Stimulated activated CD4-positive, alpha-beta T cell treated with anti-CD3 and anti-CD28 coated beads, Interleukin-15, amount 100 ng/mL, for 1 hour (primary cell): ENCODE results near the gene MYO7A.

Experiments used
- DNase-seq, 2 donors: peaks; one replicate each; pipeline ENCODE4 v3.0.0-alpha.2; 2020; ENCODE audit warnings: low read depth in 1 of 2, low spot score in 1 of 2

MYO7A gene

GRCh38 chr11:77199137-77199745, 71.2 kb downstream of the MYO7A start:
- DNase-seq = no peak

DNA sequence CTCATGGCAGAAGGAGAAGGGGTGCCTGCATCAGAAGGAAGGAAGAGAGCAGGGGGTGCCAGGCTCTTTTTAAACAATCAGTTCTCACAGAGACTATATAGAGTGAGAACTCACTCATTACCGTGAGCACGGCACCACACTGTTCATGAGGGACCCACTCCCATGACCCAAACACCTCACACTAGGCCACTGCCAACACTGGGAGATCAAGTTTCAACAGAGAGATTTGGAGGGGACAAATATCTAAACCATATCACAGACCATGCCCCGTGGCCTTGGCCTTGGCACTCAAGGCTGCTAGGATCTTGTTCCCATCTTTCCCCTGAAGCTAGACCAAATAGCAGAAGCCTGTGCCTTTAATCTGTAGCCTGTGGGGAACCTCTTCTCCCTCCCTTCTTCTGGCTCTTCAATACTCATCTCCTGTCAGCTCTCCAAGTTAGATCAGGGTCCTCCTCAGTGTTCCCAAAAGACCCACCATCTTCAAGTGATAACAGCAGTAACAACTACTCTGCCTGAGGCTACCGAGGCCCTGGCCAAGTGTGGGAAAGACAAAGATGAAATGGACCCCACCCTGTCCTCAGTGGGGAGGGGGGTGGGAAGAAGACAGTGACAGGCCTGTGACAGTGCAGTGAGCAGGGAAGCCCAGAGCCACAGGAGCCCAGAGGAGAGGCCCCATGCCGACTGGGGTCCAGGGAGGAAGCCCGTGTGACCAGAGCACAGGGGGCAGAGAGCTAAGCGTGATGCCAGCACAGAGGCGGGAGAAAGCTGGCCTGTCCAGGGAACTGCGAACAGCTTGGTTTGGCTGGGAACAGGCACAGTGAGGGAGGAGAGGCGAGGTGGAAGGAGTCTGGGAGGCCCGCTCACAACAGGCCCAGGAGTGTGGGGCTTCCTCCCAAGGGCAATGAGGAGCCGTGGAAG, 72.6 kb downstream of the MYO7A start:
- no peak for DNase-seq

- DNase-seq = no peak
Observed at GRCh38 chr11:77201370-77201769, 73.3 kb downstream of the MYO7A start.

DNA sequence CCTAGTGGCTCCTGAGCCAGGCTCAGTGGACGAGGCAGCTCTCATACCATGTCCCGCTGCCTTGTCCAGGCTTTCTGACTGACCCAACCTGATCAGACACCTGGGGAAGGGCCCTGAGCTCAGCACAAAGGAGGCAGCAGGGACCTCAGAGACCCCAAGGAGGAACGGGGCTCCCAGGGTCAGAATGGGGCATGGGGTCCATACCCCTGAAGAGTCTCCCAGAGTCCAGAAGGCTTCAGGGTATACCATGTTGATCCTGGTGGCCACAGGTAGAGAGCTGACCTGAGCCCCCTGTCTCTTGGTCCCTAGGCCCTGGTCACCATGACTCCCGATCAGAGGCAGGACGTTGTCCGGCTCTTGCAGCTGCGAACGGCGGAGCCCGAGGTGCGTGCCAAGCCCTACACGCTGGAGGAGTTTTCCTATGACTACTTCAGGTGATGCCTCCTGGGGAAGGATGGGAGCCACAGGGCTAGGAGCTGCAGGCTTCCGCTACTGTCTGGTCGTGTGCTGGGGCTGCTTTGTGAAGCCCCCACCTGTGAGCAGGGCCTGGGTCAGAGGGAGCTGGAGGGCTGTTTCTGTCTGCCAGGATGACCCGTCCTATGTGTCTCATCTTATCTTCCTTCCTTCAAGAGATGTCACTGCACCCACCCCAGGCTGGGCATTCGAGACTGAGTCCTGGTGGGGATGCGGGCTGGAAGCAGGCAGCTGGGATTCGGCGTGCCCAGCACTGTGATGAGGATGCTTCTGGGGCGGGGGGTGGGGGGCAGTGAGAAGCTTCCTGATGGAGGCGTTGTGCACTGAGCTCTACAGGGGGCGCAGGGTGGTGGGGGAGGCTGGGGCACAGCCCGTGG, 74.2 kb downstream of the MYO7A start:
- DNase-seq = no peak

GRCh38 chr11:77202941-77203900, 75.2 kb downstream of the MYO7A start:
- no peak for DNase-seq

DNA sequence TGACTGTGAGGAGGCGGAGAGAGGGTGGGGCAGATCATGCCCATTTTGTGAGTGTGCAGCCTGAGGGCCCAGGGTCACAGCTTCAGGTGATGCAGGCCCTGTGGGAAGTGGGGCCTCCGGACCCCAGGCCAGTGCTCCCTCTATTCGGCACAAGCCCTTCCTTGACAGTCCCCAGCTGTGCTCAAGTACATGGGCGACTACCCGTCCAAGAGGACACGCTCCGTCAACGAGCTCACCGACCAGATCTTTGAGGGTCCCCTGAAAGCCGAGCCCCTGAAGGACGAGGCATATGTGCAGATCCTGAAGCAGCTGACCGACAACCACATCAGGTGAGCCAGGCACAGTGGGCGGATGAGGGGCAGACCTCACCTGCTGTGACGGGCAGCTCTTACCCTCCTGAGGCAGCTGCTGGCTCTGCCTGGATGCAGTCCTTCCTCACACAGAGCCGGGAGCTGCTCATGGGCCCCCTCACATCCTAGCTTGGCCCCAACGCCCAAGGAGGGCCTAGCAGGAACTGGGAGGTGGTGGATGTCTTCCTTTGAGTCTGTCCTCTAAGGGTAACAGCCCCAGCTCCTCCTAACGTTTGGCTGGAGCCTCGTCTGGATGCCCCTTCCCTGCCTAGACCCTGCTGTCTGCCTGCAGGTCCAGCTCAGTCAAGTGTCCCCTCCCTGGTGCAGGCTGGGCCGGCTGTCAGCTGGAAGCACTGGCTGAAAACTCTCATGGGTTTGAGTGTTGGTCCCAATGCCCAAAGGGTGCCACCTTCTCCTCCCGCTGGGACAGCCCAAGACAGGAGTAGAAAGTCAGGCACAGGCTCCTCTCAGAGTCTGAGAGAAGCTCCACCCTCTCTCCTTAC, 76.1 kb downstream of the MYO7A start:
- no peak for DNase-seq

- no peak for DNase-seq
Observed at GRCh38 chr11:77204754-77205466, 76.9 kb downstream of the MYO7A start.

DNA sequence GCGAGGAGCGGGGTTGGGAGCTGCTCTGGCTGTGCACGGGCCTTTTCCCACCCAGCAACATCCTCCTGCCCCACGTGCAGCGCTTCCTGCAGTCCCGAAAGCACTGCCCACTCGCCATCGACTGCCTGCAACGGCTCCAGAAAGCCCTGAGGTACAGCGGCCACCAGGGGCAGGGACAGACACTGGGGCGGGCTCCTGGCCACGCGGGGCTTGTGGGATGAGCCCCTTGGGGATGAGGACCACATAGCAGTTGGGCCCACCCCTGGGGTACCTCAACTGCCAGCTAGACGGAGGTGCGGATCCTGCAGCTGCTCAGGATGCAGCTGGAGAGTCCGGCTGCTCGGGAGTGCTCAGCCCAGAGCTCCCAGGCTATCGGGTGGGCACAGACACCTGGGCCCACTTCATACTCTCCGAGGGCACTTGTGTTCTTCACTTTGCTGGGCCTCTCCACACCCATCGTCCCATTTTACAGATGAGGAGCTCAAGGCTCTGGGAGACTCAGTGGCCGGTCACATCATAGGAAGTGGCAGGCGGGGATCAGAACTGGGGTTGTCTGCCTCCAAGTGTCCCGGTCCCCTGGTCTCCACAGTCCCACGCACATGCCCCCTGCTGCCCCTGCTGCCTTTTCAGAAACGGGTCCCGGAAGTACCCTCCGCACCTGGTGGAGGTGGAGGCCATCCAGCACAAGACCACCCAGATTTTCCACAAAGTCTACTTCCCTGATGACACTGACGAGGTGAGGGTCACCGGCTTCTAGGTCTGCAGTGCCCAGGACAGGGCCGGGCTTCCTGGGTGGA, 77.6 kb downstream of the MYO7A start:
- no peak for DNase-seq

DNA sequence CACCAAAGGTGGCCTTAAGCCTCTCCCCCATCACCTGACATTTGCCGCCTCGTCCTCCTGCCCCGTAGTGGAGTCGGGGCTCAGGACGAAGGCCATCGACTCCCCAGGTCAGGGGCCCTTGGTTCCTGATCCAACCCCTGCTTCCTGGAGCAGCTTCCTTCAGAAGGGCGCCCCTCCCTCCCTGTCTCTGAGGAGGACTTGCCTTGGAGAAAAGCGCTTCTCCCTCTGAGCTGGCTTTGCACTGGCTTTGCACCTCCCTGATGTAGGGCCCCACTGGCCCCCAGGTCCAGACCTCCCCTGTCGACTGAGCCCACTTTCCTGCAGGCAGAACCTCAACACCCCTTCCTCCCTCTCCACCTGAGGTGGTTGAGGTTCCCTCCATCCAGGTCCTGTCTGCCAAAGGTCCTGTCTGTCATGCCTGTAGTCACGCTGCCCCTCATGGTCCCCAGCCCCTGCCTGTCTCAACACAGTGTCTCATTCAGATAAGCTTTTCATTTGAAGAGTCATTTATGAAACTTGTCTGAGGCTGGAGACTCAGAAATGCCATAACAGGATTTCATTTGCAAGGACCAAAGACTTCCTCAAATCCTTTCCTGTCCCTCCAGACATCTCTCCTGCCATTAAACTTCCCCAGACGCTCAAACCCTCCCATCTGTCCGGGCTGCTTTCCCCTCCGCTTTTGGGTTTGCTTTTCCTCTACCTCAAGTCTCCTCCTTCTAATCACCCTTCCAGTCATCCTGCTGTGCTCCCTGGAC, 78.4 kb downstream of the MYO7A start:
- DNase-seq = no peak

DNA sequence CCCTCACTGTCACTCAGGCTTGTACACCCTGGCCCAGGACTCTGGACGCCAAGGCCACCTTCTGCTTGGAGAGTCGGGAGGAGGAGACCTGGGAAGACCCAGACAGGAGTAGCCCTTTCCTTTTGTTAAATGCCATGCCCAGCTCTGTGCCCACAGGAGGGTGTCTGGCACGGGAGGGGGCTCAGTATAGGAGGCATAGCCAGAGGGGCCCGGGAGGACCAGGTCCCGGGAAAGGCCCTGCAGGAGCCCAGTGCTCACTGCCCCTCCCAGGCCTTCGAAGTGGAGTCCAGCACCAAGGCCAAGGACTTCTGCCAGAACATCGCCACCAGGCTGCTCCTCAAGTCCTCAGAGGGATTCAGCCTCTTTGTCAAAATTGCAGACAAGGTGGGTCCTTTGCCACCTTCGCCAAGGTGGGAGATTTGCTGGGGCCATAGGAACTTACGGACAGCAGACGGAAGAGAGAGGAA, 79.0 kb downstream of the MYO7A start:
- no peak for DNase-seq

GRCh38 chr11:77207618-77208313, 79.7 kb downstream of the MYO7A start:
- DNase-seq = no peak

GRCh38 chr11:77208535-77208934, 80.5 kb downstream of the MYO7A start:
- DNase-seq = no peak

GRCh38 chr11:77209663-77210062, 81.6 kb downstream of the MYO7A start:
- no peak for DNase-seq

DNA sequence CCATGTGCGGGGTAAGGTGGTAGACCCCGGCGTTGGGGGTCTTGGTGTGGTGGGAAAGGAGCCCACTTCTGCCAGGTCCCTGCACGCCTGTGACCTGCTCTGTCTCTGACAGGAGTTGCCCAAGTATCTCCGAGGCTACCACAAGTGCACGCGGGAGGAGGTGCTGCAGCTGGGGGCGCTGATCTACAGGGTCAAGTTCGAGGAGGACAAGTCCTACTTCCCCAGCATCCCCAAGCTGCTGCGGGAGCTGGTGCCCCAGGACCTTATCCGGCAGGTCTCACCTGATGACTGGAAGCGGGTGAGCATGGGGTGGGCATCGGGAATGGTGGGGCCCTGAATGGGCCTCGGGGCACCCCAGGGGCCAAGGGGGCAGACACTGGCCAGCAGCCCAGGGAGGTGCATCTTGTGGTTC, 83.0 kb downstream of the MYO7A start:
- DNase-seq = no peak

DNA sequence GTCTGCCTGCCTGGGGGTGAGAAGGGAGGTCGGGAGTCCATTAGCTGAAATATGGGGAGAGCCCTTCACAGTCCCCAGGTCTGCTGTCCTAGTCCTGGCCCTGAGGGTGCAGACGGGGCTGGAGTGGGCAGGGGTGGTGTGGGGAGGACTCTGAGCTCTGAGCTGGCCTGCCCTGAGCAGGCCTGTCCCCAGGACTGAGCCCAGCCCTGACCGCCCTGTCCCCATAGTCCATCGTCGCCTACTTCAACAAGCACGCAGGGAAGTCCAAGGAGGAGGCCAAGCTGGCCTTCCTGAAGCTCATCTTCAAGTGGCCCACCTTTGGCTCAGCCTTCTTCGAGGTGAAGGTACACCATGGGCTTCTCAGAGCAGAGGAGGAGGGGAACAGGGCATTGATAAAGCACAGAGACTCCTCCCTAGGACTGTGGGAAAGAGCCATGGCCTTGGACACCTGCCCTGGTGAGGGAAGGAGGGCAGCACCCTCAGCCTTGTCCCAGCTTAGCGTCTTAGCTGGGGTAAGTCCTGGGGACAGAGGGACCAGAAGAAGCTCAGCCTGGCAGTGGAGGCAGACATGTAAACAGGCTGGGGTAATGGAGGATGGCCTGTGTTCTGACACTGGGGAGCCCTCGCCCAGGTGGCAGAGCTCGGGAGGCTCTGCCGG, 83.7 kb downstream of the MYO7A start:
- DNase-seq = no peak

DNA sequence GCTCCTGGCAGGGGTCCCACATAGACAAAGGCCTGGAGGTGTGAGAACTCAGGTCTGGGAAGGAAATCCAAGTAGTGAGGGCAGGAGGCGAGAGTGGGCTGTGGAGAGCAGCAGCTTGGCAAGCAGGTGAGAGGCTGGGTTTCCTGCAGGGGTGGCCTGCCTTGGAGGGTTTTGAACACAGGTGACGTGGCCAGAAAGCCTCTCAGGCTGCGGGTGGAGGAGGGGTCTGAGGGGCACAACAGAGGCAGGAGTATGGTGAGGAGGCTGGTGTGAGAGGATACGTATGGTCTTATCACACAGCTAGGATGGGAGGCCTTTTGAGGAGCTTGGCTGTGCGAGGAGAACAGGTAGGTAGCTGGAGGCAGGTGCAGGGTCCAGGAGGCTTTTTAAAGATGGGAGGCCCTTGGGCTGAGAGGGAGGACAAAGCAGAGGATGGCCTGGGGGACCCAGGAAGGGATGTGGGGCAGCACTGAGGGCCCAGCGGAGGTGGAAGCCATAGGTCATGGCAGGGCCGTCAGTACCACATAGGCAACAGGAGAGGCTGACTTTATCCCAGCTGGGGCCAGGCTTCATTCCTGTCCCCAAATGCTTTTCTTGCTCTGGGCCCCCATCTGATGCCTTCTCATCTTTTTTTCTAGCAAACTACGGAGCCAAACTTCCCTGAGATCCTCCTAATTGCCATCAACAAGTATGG, 84.4 kb downstream of the MYO7A start:
- DNase-seq = no peak
